ENCODE measurements around the gene MTAP.

DNA sequence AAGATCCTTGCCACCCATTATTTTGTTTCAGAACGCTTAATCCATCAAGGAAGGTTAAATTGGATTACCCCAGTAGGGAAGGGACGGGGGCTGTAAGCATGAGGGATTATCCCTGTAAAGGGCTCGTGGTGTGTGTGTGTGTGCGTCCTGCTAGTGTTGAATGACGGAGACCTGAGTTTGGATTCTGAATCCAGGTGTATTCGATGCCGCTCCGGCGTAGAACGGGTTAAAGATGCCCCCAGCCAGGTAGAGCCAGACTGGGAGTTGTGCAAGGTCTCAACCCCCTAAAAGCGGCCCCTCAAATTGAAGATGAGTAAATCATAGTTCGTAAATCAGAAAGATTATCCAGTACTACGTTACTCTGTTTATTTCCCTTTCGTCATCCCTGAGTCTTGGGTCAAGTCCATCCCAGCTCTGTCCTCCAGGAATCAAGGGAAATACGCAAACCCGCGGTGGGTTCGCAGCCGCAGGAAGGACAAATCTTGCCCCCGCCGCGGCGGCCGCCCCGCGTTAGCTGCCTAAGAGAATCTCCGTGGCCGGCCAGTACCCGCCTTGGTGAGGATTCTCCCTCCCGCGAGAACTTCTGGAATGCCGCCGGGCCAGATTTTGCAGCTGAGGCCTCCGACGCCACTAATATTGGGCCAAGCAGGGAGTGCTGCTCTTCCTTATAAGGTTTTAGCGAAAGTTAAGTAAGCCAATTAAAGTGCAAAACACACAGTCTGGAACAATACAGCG is 586 bp upstream of the MTAP start:
- no peak for TF ChIP-seq EZH2 (IDR thresholded peaks at IDR 0.05; ENCODE audit: borderline replicate concordance, insufficient read depth, low read depth, low read length, poor library complexity, severe bottlenecking)
- TF ChIP-seq, protein P1, sequence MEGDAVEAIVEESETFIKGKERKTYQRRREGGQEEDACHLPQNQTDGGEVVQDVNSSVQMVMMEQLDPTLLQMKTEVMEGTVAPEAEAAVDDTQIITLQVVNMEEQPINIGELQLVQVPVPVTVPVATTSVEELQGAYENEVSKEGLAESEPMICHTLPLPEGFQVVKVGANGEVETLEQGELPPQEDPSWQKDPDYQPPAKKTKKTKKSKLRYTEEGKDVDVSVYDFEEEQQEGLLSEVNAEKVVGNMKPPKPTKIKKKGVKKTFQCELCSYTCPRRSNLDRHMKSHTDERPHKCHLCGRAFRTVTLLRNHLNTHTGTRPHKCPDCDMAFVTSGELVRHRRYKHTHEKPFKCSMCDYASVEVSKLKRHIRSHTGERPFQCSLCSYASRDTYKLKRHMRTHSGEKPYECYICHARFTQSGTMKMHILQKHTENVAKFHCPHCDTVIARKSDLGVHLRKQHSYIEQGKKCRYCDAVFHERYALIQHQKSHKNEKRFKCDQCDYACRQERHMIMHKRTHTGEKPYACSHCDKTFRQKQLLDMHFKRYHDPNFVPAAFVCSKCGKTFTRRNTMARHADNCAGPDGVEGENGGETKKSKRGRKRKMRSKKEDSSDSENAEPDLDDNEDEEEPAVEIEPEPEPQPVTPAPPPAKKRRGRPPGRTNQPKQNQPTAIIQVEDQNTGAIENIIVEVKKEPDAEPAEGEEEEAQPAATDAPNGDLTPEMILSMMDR (IDR thresholded peaks at IDR 0.05) = no peak

All from B cell (primary cell).